IMR-90 (cell line): ENCODE data around the gene TAGLN. TPM values are rescaled to one million over a fixed set of nuclear protein-coding genes. Genes with fewer than 3 reads are reported as not detected.

Source experiments
- ATAC-seq: fragments of 200-7000 bp; cut with Tn5 transposase; 2 replicates; pipeline ENCODE4 v1.9.1; 2020; ENCODE audit warnings: low read depth, mild to moderate bottlenecking, moderate library complexity
- BruUV-seq: library from RNA; stranded (reverse); fragments of 400-500 nt; replicated peaks from 2 replicates; lab custom pipeline; 2021; lab: Mats Ljungman, UMichigan
- CTCF ChIA-PET: fragments of 300-600 bp; formaldehyde crosslinking; extraction: SDS; loops from one replicate; lab custom pipeline; 2021; ENCODE audit warnings: antibody characterized with exemption; lab: Yijun Ruan, JAX
- POLR2A ChIA-PET: fragments of 300-600 bp; sonication (Branson Sonifier 250); formaldehyde crosslinking; loops from one replicate; lab custom pipeline; 2022; ENCODE audit warnings: antibody characterized with exemption; ENCODE audit not compliant: unreplicated experiment; lab: Charles Lee
- DNase-seq: peaks from one replicate; pipeline ENCODE4 v3.0.0; 2013
- H2AFZ ChIP-seq: replicated peaks from 2 replicates; pipeline ENCODE3; 2013; ENCODE audit warnings: low read length, mild to moderate bottlenecking; ENCODE audit not compliant: poor library complexity
- H2AK5ac ChIP-seq: 2 replicates; pipeline ENCODE4 v1.6.1; 2013; ENCODE audit warnings: low read depth, low read length, inconsistent platforms
- H2AK9ac ChIP-seq: replicated peaks from 2 replicates; pipeline ENCODE3; 2013; ENCODE audit warnings: mild to moderate bottlenecking, low read depth, low read length, moderate library complexity; ENCODE audit not compliant: poor library complexity
- H2BK120ac ChIP-seq: 2 replicates; pipeline ENCODE4 v1.6.1; 2013; ENCODE audit warnings: low read depth, low read length, inconsistent platforms
- H2BK15ac ChIP-seq: 3 replicates; pipeline ENCODE4 v1.6.1; 2013; ENCODE audit warnings: low read depth, low read length, inconsistent platforms
- H2BK20ac ChIP-seq: 2 replicates; pipeline ENCODE4 v1.6.1; 2013; ENCODE audit warnings: low read depth, mild to moderate bottlenecking, inconsistent platforms, low read length, moderate library complexity
- H2BK5ac ChIP-seq: 2 replicates; pipeline ENCODE4 v1.6.1; 2013; ENCODE audit warnings: mild to moderate bottlenecking, low read depth, low read length, inconsistent platforms; ENCODE audit not compliant: poor library complexity, severe bottlenecking
- H3K14ac ChIP-seq: replicated peaks from 2 replicates; pipeline ENCODE4 v1.6.1; 2013; ENCODE audit warnings: low read depth, low read length, inconsistent platforms
- H3K18ac ChIP-seq: 2 replicates; pipeline ENCODE4 v1.6.1; 2013; ENCODE audit warnings: low read depth, low read length, control low read depth
- H3K23ac ChIP-seq: 2 replicates; pipeline ENCODE4 v1.6.1; 2013; ENCODE audit warnings: low read depth, low read length, inconsistent platforms
- H3K27ac ChIP-seq: 2 replicates; pipeline ENCODE4 v1.5.1; 2013; ENCODE audit warnings: mild to moderate bottlenecking, control low read depth, low read length; ENCODE audit not compliant: insufficient read depth
- H3K27me3 ChIP-seq: 2 replicates; pipeline ENCODE4 v1.6.1; 2013; ENCODE audit warnings: low read length; ENCODE audit not compliant: control insufficient read depth, insufficient read depth
- H3K36me3 ChIP-seq: 2 replicates; pipeline ENCODE4 v1.6.1; 2013; ENCODE audit warnings: low read length, mixed read lengths; ENCODE audit not compliant: control insufficient read depth, insufficient read depth
- H3K4ac ChIP-seq: 2 replicates; pipeline ENCODE4 v1.6.1; 2013; ENCODE audit warnings: low read depth, low read length, inconsistent platforms
- H3K4me1 ChIP-seq: 2 replicates; pipeline ENCODE4 v1.6.1; 2013; ENCODE audit warnings: low read length, mixed read lengths; ENCODE audit not compliant: control insufficient read depth, insufficient read depth
- H3K4me2 ChIP-seq: 2 replicates; pipeline ENCODE4 v1.6.1; 2013; ENCODE audit warnings: low read depth, mild to moderate bottlenecking, control low read depth, low read length, moderate library complexity
- H3K4me3 ChIP-seq: 2 replicates; pipeline ENCODE4 v1.5.1; 2013; ENCODE audit warnings: low read depth, mild to moderate bottlenecking, control low read depth, low read length, moderate library complexity; ENCODE audit not compliant: insufficient read depth
- H3K56ac ChIP-seq: 2 replicates; pipeline ENCODE4 v1.6.1; 2013; ENCODE audit warnings: low read length, inconsistent platforms; ENCODE audit not compliant: insufficient read depth; ENCODE audit errors: extremely low read depth
- H3K79me1 ChIP-seq, 2 experiments: 2 replicates each; pipeline ENCODE4 v1.6.1; 2013; ENCODE audit warnings: low read length in 2 of 2, inconsistent platforms in 1 of 2, low read depth in 1 of 2
- H3K9ac ChIP-seq: 2 replicates; pipeline ENCODE4 v1.6.1; 2013; ENCODE audit warnings: low read depth, low read length, control low read depth
- H3K9me1 ChIP-seq: 2 replicates; pipeline ENCODE4 v1.6.1; 2013; ENCODE audit warnings: low read length, inconsistent platforms; ENCODE audit not compliant: insufficient read depth
- H3K9me3 ChIP-seq: 2 replicates; pipeline ENCODE4 v1.6.1; 2013; ENCODE audit warnings: low read length; ENCODE audit not compliant: control insufficient read depth, insufficient read depth
- H4K20me1 ChIP-seq: 2 replicates; pipeline ENCODE4 v1.6.1; 2013; ENCODE audit warnings: low read length, inconsistent platforms; ENCODE audit not compliant: insufficient read depth
- H4K5ac ChIP-seq: 2 replicates; pipeline ENCODE4 v1.6.1; 2013; ENCODE audit warnings: mild to moderate bottlenecking, low read depth, low read length, control low read depth
- H4K8ac ChIP-seq, 2 experiments: 2 replicates each; pipeline ENCODE4 v1.6.1; 2013; ENCODE audit warnings: low read depth in 2 of 2, low read length in 2 of 2, control low read depth in 1 of 2, inconsistent platforms in 1 of 2
- H4K91ac ChIP-seq: 2 replicates; pipeline ENCODE4 v1.6.1; 2013; ENCODE audit warnings: low read depth, low read length, inconsistent platforms; ENCODE audit not compliant: insufficient read depth
- BHLHE40 ChIP-seq: fragments of 150-350 bp; IDR thresholded peaks from 2 replicates; pipeline ENCODE4 v1.6.1; 2016; ENCODE audit warnings: mild to moderate bottlenecking, low read depth, low read length
- CEBPB ChIP-seq: IDR thresholded peaks from 2 replicates; pipeline ENCODE4 v1.6.1; 2012; ENCODE audit warnings: low read depth, low read length, improper control_type of control experiment
- CHD1 ChIP-seq: IDR thresholded peaks from 2 replicates; pipeline ENCODE4 v1.6.1; 2012; ENCODE audit warnings: low read depth, low read length, improper control_type of control experiment
- FOS ChIP-seq: fragments of 150-350 bp; IDR thresholded peaks from 2 replicates; pipeline ENCODE4 v1.6.1; 2016; ENCODE audit warnings: low read depth, low read length
- MAFK ChIP-seq: IDR thresholded peaks from 2 replicates; pipeline ENCODE4 v1.6.1; 2012; ENCODE audit warnings: low read depth, low read length, improper control_type of control experiment
- MAZ ChIP-seq: IDR thresholded peaks from 2 replicates; pipeline ENCODE4 v1.6.1; 2012; ENCODE audit warnings: low read depth, mild to moderate bottlenecking, low read length, improper control_type of control experiment, moderate library complexity, borderline replicate concordance
- MXI1 ChIP-seq: IDR thresholded peaks from 2 replicates; pipeline ENCODE4 v1.6.1; 2012; ENCODE audit warnings: low read depth, mild to moderate bottlenecking, low read length, moderate library complexity, borderline replicate concordance
- NFE2L2 ChIP-seq: fragments of 150-350 bp; IDR thresholded peaks from 2 replicates; pipeline ENCODE4 v1.6.1; 2016; ENCODE audit warnings: low read depth, mild to moderate bottlenecking, low read length
- POLR2A ChIP-seq: IDR thresholded peaks from 2 replicates; pipeline ENCODE4 v1.6.1; 2012; ENCODE audit warnings: mild to moderate bottlenecking, low read depth, low read length
- RAD21 ChIP-seq: IDR thresholded peaks from 2 replicates; pipeline ENCODE4 v1.6.1; 2012; ENCODE audit warnings: low read length, improper control_type of control experiment
- RCOR1 ChIP-seq: IDR thresholded peaks from 2 replicates; pipeline ENCODE4 v1.6.1; 2012; ENCODE audit warnings: mild to moderate bottlenecking, low read length, improper control_type of control experiment; ENCODE audit not compliant: insufficient replicate concordance
- RFX5 ChIP-seq: IDR thresholded peaks from 2 replicates; pipeline ENCODE4 v1.8.0; 2012; ENCODE audit warnings: low read depth, mild to moderate bottlenecking, low read length, moderate library complexity
- SMC3 ChIP-seq: fragments of 150-350 bp; IDR thresholded peaks from 2 replicates; pipeline ENCODE4 v1.6.1; 2016; ENCODE audit warnings: low read depth, mild to moderate bottlenecking, antibody characterized with exemption, low read length, moderate library complexity
- WGBS, 2 experiments: methylation state at CpG; one replicate each; pipeline versions ENCODE4 v1.1.5 to v1.1.7; 2013; ENCODE audit warnings: missing lambda C conversion rate in 2 of 2; ENCODE audit not compliant: insufficient read length in 1 of 2; ENCODE audit errors: extremely low coverage in 2 of 2; 5-methylcytosine and 5-hydroxymethylcytosine counted together
- dilution Hi-C: fragments of 300-500 bp; cut with HindIII; formaldehyde crosslinking; loops from one replicate; pipeline ENCODE4 v1.14.3; 2018; ENCODE audit warnings: low sequenced_read_pairs; ENCODE audit not compliant: unreplicated experiment
- in situ Hi-C: fragments of 300-500 bp; cut with MboI; formaldehyde crosslinking; loops from 3 replicates; pipeline ENCODE4 v1.14.3; 2019; ENCODE audit warnings: low sequenced_read_pairs, inconsistent platforms, mixed read lengths
- intact Hi-C: fragments of 100-400 bp; cut with micrococcal nuclease; formaldehyde crosslinking; loops from 2 replicates; pipeline ENCODE4 v1.10.0; 2022
- polyA plus RNA-seq, 3 experiments: library from polyadenylated mRNA; depleted of rRNA; stranded (reverse); fragments of >200 nt; gene quantifications; 2 replicates each; pipeline ENCODE4 v1.2.3, GENCODE V29; 2012; ENCODE audit warnings: low replicate concordance in 1 of 3
- total RNA-seq: library from RNA; depleted of rRNA; stranded (reverse); fragments of >200 nt; gene quantifications from 2 replicates; pipeline ENCODE4 v1.2.3, GENCODE V29; 2012
- TF ChIP-seq, protein P1 (sequence below): fragments of 150-350 bp; IDR thresholded peaks from 2 replicates; pipeline ENCODE4 v1.6.1; 2016; ENCODE audit warnings: low read depth, mild to moderate bottlenecking, low read length, moderate library complexity, borderline replicate concordance
- TF ChIP-seq, protein P2 (sequence below): conservative IDR thresholded peaks from 2 replicates; pipeline ENCODE4 v1.5.1; 2012; ENCODE audit warnings: mild to moderate bottlenecking, low read depth, low read length, improper control_type of control experiment
- TF ChIP-seq, protein P3 (sequence below): fragments of 150-350 bp; IDR thresholded peaks from 2 replicates; pipeline ENCODE4 v1.6.1; 2017; ENCODE audit warnings: mild to moderate bottlenecking, antibody characterized with exemption, low read length, low read depth

Gene TAGLN
- total and polyA plus RNA-seq, 2 of the 4 experiments (the other 2 are of a cell fraction), result 2,558 to 3,760 TPM

DNA sequence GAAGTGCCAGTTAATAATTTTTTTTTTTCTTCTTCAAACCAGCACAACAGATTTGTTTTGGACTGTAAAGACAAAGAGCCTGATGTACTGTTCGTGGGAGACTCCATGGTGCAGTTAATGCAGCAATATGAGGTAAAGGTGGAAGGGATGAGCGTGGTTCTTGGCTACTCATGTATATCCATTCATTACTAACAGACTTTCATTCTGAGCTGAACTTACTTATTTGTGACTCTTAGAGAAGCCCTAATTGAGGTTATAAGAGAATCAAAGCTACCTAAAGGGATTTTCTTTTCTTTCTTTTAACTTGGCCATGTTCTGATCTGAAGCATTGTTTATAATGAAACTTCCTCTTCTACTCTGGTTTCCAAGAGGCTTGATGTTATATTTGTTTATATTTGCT is 39.3 kb upstream of the TAGLN start:
- no peak overlapping the region for H3K27ac ChIP-seq
- H3K9ac ChIP-seq, result no peak overlapping the region
- no peak overlapping the region for H2BK120ac ChIP-seq
- H3K4me2 ChIP-seq, result no peak overlapping the region
- dilution Hi-C loops, result no loop called here
- in situ Hi-C loops, result no loop called here
- peaks cover 58% of the 10 kb centered on the region for H4K20me1 ChIP-seq
- ATAC-seq, result no peak
- no peak overlapping the region for H3K23ac ChIP-seq
- H3K27me3 ChIP-seq, result no peaks in the 10 kb centered on the region
- H4K5ac ChIP-seq, result no peak overlapping the region
- peaks cover 20 to 70% of the 10 kb centered on the region in 2 experiments for H3K79me1 ChIP-seq
- no peak overlapping the region for H3K18ac ChIP-seq
- H3K36me3 ChIP-seq, result peaks cover 43% of the 10 kb centered on the region
- H2AK9ac ChIP-seq, result no peak overlapping the region
- POLR2A ChIA-PET, result no interaction called here
- DNase-seq, result no peak
- no peak overlapping the region for H3K4ac ChIP-seq
- H3K56ac ChIP-seq, result no peak overlapping the region
- BruUV-seq, result no TSS peak
- no peaks in the 10 kb centered on the region for H3K4me1 ChIP-seq
- H2BK5ac ChIP-seq, result no peak overlapping the region
- no peaks in the 10 kb centered on the region for H3K9me3 ChIP-seq
- H3K14ac ChIP-seq, result no peak overlapping the region
- intact Hi-C loops, result no loop called here
- H4K8ac ChIP-seq, result no peak overlapping the region
- H2BK15ac ChIP-seq, result no peak overlapping the region
- no peak overlapping the region for H2AFZ ChIP-seq
- peaks cover 10% of the 10 kb centered on the region; the same call in 1 of the 2 replicates for H3K9me1 ChIP-seq
- H2BK20ac ChIP-seq, result no peak overlapping the region
- TF ChIP-seq MXI1 (no peak), CHD1 (no peak), SMC3 (no peak), RFX5 (no peak), MAZ (no peak), NFE2L2 (no peak), MAFK (no peak), BHLHE40 (no peak), CEBPB (no peak), RCOR1 (no peak), POLR2A (no peak), RAD21 (no peak), FOS (no peak)
- TF ChIP-seq, protein P1, sequence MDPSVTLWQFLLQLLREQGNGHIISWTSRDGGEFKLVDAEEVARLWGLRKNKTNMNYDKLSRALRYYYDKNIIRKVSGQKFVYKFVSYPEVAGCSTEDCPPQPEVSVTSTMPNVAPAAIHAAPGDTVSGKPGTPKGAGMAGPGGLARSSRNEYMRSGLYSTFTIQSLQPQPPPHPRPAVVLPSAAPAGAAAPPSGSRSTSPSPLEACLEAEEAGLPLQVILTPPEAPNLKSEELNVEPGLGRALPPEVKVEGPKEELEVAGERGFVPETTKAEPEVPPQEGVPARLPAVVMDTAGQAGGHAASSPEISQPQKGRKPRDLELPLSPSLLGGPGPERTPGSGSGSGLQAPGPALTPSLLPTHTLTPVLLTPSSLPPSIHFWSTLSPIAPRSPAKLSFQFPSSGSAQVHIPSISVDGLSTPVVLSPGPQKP, result no peak
- TF ChIP-seq, protein P2, sequence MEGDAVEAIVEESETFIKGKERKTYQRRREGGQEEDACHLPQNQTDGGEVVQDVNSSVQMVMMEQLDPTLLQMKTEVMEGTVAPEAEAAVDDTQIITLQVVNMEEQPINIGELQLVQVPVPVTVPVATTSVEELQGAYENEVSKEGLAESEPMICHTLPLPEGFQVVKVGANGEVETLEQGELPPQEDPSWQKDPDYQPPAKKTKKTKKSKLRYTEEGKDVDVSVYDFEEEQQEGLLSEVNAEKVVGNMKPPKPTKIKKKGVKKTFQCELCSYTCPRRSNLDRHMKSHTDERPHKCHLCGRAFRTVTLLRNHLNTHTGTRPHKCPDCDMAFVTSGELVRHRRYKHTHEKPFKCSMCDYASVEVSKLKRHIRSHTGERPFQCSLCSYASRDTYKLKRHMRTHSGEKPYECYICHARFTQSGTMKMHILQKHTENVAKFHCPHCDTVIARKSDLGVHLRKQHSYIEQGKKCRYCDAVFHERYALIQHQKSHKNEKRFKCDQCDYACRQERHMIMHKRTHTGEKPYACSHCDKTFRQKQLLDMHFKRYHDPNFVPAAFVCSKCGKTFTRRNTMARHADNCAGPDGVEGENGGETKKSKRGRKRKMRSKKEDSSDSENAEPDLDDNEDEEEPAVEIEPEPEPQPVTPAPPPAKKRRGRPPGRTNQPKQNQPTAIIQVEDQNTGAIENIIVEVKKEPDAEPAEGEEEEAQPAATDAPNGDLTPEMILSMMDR, result no peak
- TF ChIP-seq, protein P3, sequence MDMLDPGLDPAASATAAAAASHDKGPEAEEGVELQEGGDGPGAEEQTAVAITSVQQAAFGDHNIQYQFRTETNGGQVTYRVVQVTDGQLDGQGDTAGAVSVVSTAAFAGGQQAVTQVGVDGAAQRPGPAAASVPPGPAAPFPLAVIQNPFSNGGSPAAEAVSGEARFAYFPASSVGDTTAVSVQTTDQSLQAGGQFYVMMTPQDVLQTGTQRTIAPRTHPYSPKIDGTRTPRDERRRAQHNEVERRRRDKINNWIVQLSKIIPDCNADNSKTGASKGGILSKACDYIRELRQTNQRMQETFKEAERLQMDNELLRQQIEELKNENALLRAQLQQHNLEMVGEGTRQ, result no peak
- CTCF ChIA-PET, result no interaction called here
- H4K91ac ChIP-seq, result no peak overlapping the region
- no peak overlapping the region for H2AK5ac ChIP-seq
- H3K4me3 ChIP-seq, result no peak overlapping the region
- no CpG with 5 or more reads among the region's 2 CpGs for WGBS, 2 experiments
